ENCODE results near the gene TGFBI.

TGFBI gene

DNA sequence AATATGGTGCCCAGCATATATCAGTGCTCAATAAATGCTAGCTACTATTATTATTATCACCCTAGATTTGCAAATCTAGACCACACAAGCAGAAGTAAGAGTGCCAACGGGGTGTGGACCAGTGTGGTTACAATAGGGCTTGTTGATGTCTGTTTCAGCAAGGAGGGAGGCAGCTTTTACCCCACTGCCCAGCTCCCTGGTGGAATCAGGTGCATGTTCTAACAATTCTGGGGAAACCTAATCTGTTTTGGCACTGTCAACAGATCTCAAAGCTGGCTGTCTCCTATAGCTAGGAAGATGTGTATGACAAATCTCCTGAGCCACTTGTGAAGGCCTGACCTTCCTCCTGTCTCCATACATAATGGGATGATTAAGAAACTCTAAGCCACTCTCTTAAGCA lies 5.7 kb downstream of the TGFBI start:
- no peak overlapping the region for H3K27ac ChIP-seq
- in situ Hi-C loops (cut with HindIII; ENCODE audit: low pct_ligation_motif_present, low sequenced_read_pairs), result no loop called here
- no peak overlapping the region for H3K4me3 ChIP-seq (ENCODE audit: low read depth, low read length)
- H3K36me3 ChIP-seq (replicated peaks), result peaks cover 55% of the 10 kb centered on the region
- no peaks in the 10 kb centered on the region for H3K27me3 ChIP-seq (replicated peaks)
- no peak for DNase-seq
- TF ChIP-seq, protein P1, sequence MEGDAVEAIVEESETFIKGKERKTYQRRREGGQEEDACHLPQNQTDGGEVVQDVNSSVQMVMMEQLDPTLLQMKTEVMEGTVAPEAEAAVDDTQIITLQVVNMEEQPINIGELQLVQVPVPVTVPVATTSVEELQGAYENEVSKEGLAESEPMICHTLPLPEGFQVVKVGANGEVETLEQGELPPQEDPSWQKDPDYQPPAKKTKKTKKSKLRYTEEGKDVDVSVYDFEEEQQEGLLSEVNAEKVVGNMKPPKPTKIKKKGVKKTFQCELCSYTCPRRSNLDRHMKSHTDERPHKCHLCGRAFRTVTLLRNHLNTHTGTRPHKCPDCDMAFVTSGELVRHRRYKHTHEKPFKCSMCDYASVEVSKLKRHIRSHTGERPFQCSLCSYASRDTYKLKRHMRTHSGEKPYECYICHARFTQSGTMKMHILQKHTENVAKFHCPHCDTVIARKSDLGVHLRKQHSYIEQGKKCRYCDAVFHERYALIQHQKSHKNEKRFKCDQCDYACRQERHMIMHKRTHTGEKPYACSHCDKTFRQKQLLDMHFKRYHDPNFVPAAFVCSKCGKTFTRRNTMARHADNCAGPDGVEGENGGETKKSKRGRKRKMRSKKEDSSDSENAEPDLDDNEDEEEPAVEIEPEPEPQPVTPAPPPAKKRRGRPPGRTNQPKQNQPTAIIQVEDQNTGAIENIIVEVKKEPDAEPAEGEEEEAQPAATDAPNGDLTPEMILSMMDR (IDR thresholded peaks at IDR 0.05; ENCODE audit: low read depth, low read length, missing control alignments), result no peak

DNA sequence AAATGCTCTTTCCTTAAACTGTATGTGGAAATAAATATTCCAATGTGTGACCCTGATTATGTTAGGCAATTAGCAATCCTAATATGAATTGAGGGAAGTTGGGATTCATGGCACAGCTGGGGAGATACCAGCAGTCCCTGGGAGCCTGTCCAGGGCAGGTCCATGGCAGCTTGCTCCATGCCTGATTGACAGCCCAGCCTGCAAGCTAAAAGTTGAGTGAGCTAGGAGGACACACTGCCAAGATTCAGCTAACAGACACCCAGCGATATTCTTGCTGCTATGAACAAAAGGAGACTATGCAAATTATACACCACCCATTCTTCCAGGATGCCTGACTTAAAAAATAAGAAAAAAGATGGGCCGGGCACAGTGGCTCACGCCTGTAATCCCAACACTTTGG lies 6.2 kb downstream of the TGFBI start:
- H3K27me3 ChIP-seq (replicated peaks), result no peaks in the 10 kb centered on the region
- peaks cover 58% of the 10 kb centered on the region for H3K36me3 ChIP-seq (replicated peaks)
- DNase-seq, result no peak
- TF ChIP-seq, protein P1 (IDR thresholded peaks at IDR 0.05; ENCODE audit: low read depth, low read length, missing control alignments), result no peak
- H3K27ac ChIP-seq, result no peak overlapping the region
- in situ Hi-C loops (cut with HindIII; ENCODE audit: low pct_ligation_motif_present, low sequenced_read_pairs), result no loop called here
- no peak overlapping the region for H3K4me3 ChIP-seq (ENCODE audit: low read depth, low read length)

DNA sequence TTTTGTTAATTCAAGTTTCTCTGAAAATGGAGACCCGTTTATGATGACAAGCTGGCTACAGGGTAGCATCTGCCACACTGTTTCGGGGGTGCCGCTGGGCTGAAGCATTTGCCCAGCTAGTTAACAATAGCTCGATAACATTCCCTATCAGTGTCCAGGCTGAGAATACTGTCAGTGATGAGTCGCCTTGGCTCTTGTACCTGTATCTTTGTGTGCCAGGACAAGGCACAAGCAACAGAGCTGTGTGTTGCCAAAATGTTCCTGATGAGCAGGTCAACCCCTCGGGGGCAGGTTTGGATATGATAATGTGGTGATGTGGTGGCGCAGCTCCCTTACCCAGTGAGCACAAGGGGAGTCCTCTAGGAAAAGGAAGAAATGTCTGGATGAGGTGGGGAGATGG lies 7.0 kb downstream of the TGFBI start:
- TF ChIP-seq, protein P1 (IDR thresholded peaks at IDR 0.05; ENCODE audit: low read depth, low read length, missing control alignments), result no peak
- H3K27ac ChIP-seq, result no peak overlapping the region
- H3K36me3 ChIP-seq (replicated peaks), result peaks cover 58% of the 10 kb centered on the region
- in situ Hi-C loops (cut with HindIII; ENCODE audit: low pct_ligation_motif_present, low sequenced_read_pairs), result no loop called here
- no peak for DNase-seq
- H3K4me3 ChIP-seq (ENCODE audit: low read depth, low read length), result no peak overlapping the region
- no peaks in the 10 kb centered on the region for H3K27me3 ChIP-seq (replicated peaks)

DNA sequence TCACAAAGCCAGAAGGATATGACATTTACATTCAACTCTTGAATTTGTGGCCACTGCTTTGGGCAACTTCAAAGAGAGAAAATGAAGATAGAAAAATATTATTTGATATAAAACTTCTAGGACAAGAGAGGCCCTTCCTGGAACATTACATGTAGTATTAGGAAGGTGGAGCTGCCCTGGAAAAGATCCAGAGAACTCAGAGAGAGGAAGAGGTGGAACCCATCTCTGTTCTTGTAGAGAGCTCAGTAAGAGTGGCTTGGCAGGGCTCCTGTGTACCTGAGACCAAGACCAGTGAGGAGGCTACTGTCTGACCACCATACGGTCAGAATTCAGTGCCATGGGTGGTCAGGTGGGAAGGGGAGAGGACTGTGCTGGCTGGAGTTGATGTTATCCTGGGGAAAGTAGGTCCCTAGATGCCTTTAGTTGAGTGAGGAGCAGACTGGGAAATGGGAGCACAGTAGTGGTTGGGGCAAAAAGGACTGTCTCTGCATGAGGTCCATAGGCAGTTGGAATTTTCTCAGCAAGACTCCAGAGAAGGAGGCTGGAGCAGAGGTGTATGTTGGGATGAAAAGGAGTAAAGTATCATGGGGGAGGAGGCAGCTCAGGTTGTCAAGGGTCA lies 7.6 kb downstream of the TGFBI start:
- in situ Hi-C loops (cut with HindIII; ENCODE audit: low pct_ligation_motif_present, low sequenced_read_pairs), result no loop called here
- no peak for DNase-seq
- Histone ChIP-seq H3K27ac (no peak overlapping the region), H3K36me3 (replicated peaks) (peaks cover 60% of the 10 kb centered on the region), H3K4me3 (ENCODE audit: low read depth, low read length) (no peak overlapping the region), H3K27me3 (replicated peaks) (no peaks in the 10 kb centered on the region)
- TF ChIP-seq, protein P1 (IDR thresholded peaks at IDR 0.05; ENCODE audit: low read depth, low read length, missing control alignments), result no peak

DNA sequence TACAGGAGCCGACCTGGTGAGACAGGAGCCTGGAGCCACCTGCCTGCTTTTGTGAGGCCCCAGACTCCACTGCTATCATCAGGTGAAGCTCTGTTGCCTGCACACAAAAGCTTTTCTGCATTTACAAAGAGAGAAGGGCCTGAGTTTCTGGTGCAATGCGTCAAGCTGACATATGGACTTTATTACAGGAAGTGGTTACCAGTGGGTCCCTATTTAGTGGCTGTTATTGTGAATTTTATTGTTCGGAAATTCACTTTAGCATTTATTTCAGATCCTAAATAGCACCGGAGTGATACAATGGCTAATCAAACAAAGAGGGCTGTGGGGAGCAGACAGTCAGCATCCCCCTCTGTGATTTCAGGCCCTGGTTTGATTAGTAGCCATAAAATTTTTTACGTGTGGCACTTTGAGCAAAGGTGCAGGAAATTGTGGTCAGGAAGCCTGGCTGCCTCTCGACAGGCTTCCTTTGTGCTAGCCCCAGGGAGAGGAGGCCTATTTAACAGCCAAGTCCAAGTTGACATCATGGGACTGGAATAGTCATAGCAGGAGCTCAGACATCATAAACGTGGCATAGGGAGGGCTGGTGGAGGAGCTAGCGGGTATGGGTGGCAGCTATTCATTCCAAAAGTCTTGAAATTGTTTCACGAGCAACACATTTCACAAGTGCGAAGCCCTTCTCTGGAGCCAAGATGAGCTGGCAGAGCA lies 8.4 kb downstream of the TGFBI start:
- TF ChIP-seq, protein P1 (IDR thresholded peaks at IDR 0.05; ENCODE audit: low read depth, low read length, missing control alignments), result no peak

More for the DNA sequence above, 8.4 kb downstream of the TGFBI start:
- DNase-seq, result no peak
- in situ Hi-C loops (cut with HindIII; ENCODE audit: low pct_ligation_motif_present, low sequenced_read_pairs), result no loop called here
- Histone ChIP-seq H3K4me3 (ENCODE audit: low read depth, low read length) (no peak overlapping the region), H3K36me3 (replicated peaks) (peaks cover 62% of the 10 kb centered on the region), H3K27ac (peak overlapping the region; percentile 12), H3K27me3 (replicated peaks) (no peaks in the 10 kb centered on the region)
